Caki2 (cell line): ENCODE data around the gene MRFAP1L1. TPM values are rescaled to one million over a fixed set of nuclear protein-coding genes. Genes with fewer than 3 reads are reported as not detected.

Experiments
- DNase-seq: peaks from one replicate; pipeline ENCODE4 v3.0.0-alpha.2; 2015; ENCODE audit warnings: low read depth
- in situ Hi-C: cut with HindIII; loops from 2 replicates; pipeline ENCODE4 v1.10.0; 2016; ENCODE audit warnings: low sequenced_read_pairs, low pct_unique_long_range_greater_than_20kb, mixed read lengths
- total RNA-seq: library from RNA; depleted of rRNA; stranded (reverse); fragments of >200 nt; shearing (Covaris generic); gene quantifications from 2 replicates; pipeline ENCODE4 v1.2.3, GENCODE V29; 2014; ENCODE audit warnings: low replicate concordance

MRFAP1L1 gene
- total RNA-seq, 1 experiment from 2014 or later, result 43.6 TPM

- in situ Hi-C loops, result no loop called here
- DNase-seq, result no peak
Measured at GRCh38 chr4:6721121-6721520, 11.5 kb upstream of the MRFAP1L1 start.

DNA sequence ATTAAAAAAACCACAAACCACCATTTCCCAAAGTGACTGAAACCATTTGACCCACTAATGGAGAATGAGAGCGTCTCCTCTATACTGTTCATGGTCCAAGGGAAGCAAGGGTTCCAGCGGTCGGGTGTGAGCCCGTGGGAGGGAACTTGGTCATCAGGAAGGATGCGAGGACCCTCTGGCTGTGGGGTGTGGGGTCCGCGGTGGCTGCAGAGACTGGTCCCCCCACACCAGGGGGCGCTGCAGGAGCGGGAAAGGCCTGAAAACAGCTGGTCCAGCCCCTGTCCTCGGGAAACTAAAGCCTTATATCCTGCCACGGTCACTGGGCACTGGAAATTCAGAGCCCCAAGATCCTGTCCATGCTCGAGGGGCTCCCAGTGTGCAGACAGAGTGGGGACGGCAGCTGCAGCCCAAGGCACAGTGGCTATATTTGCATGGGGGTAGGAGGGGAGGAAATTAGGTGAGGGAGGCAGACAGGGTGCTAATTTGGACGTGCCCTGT lies 10.6 kb upstream of the MRFAP1L1 start:
- in situ Hi-C loops, result no loop called here
- peak; percentile 53 for DNase-seq

DNA sequence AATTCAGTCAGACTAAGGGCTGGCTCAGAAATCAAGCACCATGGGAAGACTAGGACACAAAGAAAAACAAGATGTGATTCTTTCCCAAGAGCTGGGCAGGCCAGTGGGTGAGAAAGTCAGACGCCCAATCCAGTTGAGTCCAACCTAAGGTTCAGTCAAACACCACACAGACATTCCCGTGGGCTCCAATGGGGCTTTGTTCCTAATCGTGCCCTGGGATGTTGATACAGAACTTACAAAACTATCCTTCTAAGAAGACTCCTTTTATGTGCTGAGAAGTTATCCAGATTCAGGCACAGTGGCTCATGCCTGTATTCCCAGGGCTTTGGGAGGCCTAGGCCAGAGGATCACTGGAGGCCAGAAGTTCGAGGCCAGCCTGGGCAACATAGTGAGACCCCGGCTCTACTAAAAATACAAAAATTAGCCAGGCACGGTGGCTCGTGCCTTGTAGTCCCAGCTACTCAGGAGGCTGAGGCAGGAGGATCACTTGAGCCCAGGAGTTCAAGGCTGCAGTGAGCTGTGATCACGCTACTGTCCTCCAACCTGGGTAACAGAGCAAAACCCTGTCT lies 10.0 kb upstream of the MRFAP1L1 start:
- in situ Hi-C loops, result no loop called here

DNA sequence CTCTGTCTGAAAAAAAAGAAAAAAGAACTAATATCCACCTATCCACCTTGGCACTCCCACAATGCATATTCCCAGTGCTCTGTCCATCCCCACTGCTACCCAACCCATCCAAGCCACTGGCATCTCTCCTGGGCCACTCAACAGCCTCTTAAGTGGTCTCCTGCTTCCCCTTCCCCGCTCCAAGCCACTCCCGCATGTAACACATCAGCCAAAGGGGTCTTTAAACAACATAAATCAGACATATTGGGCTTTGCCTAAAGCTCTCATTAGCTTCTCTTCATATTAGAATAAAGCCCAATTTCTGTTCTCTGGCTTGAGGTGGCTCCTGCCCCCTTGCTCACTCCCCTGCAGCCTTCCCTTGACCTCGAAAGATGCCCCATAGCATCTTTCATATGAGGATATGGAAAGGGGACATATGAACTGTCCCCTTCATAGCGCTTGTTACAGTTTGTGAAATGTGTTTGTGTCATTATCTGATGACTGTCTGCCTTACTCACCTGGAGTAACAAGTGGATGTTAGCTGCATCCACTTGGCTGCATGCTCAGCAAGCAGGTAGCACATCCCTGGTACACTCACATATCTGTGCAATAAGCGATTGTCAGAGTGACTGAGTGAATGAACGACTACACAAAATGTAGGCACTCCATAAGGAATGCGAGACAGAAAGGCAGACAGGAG lies 9.4 kb upstream of the MRFAP1L1 start:
- in situ Hi-C loops, result no loop called here
- no peak for DNase-seq

More for the DNA sequence above, 10.0 kb upstream of the MRFAP1L1 start:
- no peak for DNase-seq

- in situ Hi-C loops, result no loop called here
- no peak for DNase-seq
Measured at GRCh38 chr4:6716958-6717655, 7.4 kb upstream of the MRFAP1L1 start.

GRCh38 chr4:6716018-6716911 lies 6.6 kb upstream of the MRFAP1L1 start, which contains the start of gene BLOC1S4:
Gene BLOC1S4, plus strand, starts transcription at chr4:6716174. Its CDS starts 36 bp downstream, at chr4:6716210.
- in situ Hi-C loops, result no loop called here
- DNase-seq, result peak; percentile 86

DNA sequence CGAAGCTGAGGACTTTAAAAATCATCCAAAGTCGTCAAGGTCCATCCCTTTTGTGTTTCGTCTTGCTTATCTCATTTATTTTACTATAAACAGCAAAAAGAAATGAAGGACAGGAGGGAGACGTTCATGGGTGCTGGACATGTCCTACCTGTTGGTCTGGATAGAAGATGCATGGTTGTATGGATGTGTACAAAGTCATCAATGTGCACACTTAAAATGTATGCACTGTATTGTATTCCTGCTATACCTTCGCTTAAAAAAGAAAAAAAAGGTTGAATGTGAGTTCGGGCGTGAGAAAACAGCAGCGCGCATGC lies 6.0 kb upstream of the MRFAP1L1 start:
- in situ Hi-C loops, result no loop called here
- no peak for DNase-seq

DNA sequence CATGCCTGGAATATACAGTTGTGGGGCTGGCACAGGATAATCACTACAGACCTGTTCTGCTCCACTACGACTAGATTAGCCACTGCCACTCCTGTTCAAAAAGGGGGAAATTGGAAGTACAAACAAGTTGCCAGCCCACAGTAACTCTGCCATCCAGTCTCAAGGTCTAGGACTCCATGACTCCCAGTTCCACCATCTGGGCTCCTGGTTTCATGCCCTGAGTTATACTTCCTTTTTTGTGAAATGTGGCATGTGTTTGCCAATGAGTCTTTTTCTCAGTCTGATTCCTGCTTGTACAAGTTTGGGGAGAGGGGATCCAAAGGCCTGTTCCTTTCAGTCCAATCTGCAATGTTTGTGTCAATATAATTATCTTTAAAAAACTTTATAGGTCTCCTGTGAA lies 5.3 kb upstream of the MRFAP1L1 start:
- no peak for DNase-seq
- in situ Hi-C loops, result no loop called here

DNA sequence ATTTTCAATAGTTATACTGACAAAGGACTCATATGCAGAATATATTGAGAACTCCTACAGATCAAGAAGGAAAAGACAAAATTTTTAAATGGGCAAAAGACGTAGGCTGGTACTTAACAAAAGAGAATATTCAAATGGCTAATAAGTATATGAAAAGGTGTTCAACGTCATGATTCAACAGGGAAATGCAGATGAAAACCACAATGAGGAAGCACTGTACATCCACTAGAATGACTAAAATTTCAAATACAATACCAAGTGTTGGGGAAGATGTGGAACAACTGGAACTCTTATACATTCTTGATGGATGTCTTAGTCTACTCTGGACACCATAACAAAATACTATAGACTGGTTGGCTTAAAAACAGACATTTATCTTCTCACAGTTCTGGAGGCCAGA lies 1.3 kb upstream of the MRFAP1L1 start:
- no peak for DNase-seq
- in situ Hi-C loops, result no loop called here

- in situ Hi-C loops, result no loop called here
- DNase-seq, result no peak
Measured at GRCh38 chr4:6710282-6710681, 617 bp upstream of the MRFAP1L1 start.

DNA sequence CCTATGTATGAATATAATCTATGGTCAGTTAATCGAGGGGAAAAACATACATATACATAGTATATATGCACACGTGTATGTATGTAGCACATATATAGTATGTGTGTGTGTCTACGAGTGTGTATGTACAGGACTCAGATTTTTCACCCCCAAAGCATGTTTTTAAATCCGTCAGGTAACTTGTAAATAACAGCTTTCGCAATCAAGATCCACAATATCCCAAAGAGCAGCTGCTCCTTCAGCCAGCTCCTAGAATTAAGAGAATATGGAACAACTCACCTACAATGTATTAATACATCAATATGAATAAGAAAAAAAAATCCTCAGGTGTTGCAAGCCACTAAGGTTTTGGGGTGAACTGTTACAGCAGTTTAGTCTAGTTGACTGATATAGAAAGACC lies 3.5 kb downstream of the MRFAP1L1 start:
- no peak for DNase-seq
- in situ Hi-C loops, result no loop called here

DNA sequence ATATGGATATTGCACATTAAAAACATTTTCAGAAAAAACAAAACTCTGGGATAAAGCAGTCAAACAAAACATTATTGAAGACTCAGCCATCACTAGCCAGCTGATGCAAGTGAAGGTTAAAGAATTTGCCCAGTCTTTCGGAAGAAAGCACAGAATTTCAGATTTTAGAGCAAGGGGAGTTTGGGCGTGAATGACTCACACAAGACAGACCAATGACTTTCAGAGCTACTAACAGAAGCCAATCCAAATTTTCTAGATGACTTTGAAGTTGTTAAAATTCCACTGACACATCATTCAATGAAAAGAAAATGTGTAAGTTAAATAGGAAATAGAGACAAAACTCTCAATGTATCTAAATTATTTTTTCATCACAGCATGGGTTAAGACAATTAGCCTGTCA lies 4.0 kb downstream of the MRFAP1L1 start:
- in situ Hi-C loops, result no loop called here
- no peak for DNase-seq

DNA sequence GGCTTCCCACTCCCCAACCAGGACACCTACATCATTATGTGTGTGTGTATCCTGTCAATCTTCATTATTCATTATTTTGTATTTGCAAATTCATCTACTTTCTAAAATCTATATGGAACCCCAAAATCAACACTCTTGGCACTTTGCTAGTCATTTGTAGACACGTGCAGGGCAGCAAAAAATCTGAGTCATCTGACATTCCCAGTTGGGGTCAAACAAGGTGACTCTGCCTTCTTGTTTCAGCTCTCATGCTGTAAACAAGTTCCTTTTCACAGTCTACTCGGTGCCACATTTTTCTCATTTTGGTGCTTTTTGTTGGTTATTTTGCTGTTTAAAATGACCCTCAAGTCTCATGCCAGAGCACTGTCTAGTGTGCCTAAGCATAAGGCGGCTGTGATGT lies 5.9 kb downstream of the MRFAP1L1 start:
- DNase-seq, result no peak
- in situ Hi-C loops, result no loop called here

GRCh38 chr4:6702761-6703160 lies 6.9 kb downstream of the MRFAP1L1 start:
- no peak for DNase-seq
- in situ Hi-C loops, result no loop called here

GRCh38 chr4:6701371-6701770 lies 8.3 kb downstream of the MRFAP1L1 start:
- no peak for DNase-seq
- in situ Hi-C loops, result no loop called here

GRCh38 chr4:6699903-6700302 lies 9.8 kb downstream of the MRFAP1L1 start:
- no peak for DNase-seq
- in situ Hi-C loops, result no loop called here

- DNase-seq, result no peak
- in situ Hi-C loops, result no loop called here
Measured at GRCh38 chr4:6699388-6699787, 10.3 kb downstream of the MRFAP1L1 start.

DNA sequence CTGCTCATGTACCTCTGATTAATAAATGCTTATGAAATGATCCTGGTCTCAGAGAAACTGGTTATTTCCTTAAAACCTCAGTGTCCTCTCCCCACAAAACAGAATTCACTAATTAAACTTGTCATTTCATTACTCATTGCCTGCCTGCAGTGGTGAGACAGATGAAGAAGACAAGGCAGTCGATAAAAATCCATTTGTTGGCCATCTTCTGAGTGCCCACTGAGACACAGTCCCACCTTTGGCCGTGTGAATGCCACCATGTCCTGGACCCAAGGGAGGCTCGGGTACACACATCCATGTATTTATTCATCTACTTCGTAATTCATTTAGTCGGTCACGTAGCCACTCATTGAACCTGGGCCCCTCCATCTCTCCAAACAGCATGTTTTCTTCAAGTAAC lies 12.5 kb downstream of the MRFAP1L1 start:
- no peak for DNase-seq
- in situ Hi-C loops, result no loop called here

DNA sequence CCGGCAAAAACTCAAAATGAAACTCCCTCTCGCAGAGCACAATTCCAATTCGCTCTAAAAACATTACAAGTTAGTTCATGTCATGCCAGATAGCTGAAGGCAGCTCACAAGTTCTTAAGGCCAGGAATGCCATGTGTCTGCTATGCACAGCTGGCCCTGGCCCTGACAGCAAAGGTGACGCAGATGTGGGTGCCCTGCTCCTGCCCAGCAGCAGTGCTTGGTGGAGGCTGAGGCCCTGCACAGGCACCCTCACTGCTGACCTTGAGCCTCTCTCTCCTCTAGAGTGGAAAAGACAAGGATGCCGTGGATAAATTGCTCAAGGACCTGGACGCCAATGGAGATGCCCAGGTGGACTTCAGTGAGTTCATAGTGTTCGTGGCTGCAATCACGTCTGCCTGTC lies 13.1 kb downstream of the MRFAP1L1 start:
- DNase-seq, result no peak
- in situ Hi-C loops, result no loop called here
